ENCODE data around the gene CTXN3. TPM values are rescaled to one million over a fixed set of nuclear protein-coding genes. Genes with fewer than 3 reads are reported as not detected.

The CTXN3 gene
- total RNA-seq, 3 donors from 2014 or later = not detected

- H3K27ac ChIP-seq = no peak overlapping the region
- H3K27me3 ChIP-seq = no peaks in the 10 kb centered on the region
- intact Hi-C loops (cut with DNase I; ENCODE audit: low total_unique reads) = no loop called here
- no peaks in the 10 kb centered on the region for H3K36me3 ChIP-seq
- H3K9me3 ChIP-seq = no peaks in the 10 kb centered on the region
- H3K4me1 ChIP-seq = no peaks in the 10 kb centered on the region
- TF ChIP-seq CTCF (IDR thresholded peaks at IDR 0.05) (no peak), POLR2AphosphoS5 (IDR thresholded peaks at IDR 0.05) (no peak), POLR2A (IDR thresholded peaks at IDR 0.05) (no peak)
- H3K4me3 ChIP-seq = no peak overlapping the region
- no peak for DNase-seq (ENCODE audit: low spot score in 2 of 2)
Observed at GRCh38 chr5:127639828-127640227, 9.1 kb upstream of the CTXN3 start.

- TF ChIP-seq POLR2AphosphoS5 (IDR thresholded peaks at IDR 0.05) = no peak
- no peak for TF ChIP-seq POLR2A (IDR thresholded peaks at IDR 0.05)
- no peak for TF ChIP-seq CTCF (IDR thresholded peaks at IDR 0.05)
- Histone ChIP-seq H3K27ac (no peak overlapping the region), H3K27me3 (no peaks in the 10 kb centered on the region), H3K36me3 (no peaks in the 10 kb centered on the region), H3K9me3 (no peaks in the 10 kb centered on the region), H3K4me3 (no peak overlapping the region), H3K4me1 (no peaks in the 10 kb centered on the region)
- no peak for DNase-seq (ENCODE audit: low spot score in 2 of 2)
- intact Hi-C loops (cut with DNase I; ENCODE audit: low total_unique reads) = no loop called here
Observed at GRCh38 chr5:127642949-127643348, 5.9 kb upstream of the CTXN3 start.

GRCh38 chr5:127643607-127644006 is 5.3 kb upstream of the CTXN3 start:
- Histone ChIP-seq H3K9me3 (no peaks in the 10 kb centered on the region), H3K27ac (no peak overlapping the region), H3K27me3 (no peaks in the 10 kb centered on the region), H3K4me1 (no peaks in the 10 kb centered on the region), H3K36me3 (no peaks in the 10 kb centered on the region), H3K4me3 (no peak overlapping the region)
- DNase-seq (ENCODE audit: low spot score in 2 of 2) = no peak
- intact Hi-C loops (cut with DNase I; ENCODE audit: low total_unique reads) = no loop called here
- TF ChIP-seq POLR2AphosphoS5 (IDR thresholded peaks at IDR 0.05) (no peak), POLR2A (IDR thresholded peaks at IDR 0.05) (no peak), CTCF (IDR thresholded peaks at IDR 0.05) (no peak)

GRCh38 chr5:127645300-127645726 is 3.6 kb upstream of the CTXN3 start:
- H3K27ac ChIP-seq = no peak overlapping the region
- no peak for TF ChIP-seq POLR2AphosphoS5 (IDR thresholded peaks at IDR 0.05)
- no peak for TF ChIP-seq CTCF (IDR thresholded peaks at IDR 0.05)
- TF ChIP-seq POLR2A (IDR thresholded peaks at IDR 0.05) = no peak
- no peaks in the 10 kb centered on the region for H3K9me3 ChIP-seq
- no peak overlapping the region for H3K4me3 ChIP-seq
- no peaks in the 10 kb centered on the region for H3K4me1 ChIP-seq
- intact Hi-C loops (cut with DNase I; ENCODE audit: low total_unique reads) = no loop called here
- H3K27me3 ChIP-seq = no peaks in the 10 kb centered on the region
- no peaks in the 10 kb centered on the region for H3K36me3 ChIP-seq
- no peak for DNase-seq (ENCODE audit: low spot score in 2 of 2)

GRCh38 chr5:127647361-127647958 is 1.4 kb upstream of the CTXN3 start:
- Histone ChIP-seq H3K4me3 (no peak overlapping the region), H3K36me3 (no peaks in the 10 kb centered on the region), H3K27ac (peak overlapping the region; percentile 11 to 44), H3K9me3 (no peaks in the 10 kb centered on the region), H3K4me1 (no peaks in the 10 kb centered on the region), H3K27me3 (no peaks in the 10 kb centered on the region)
- no peak for TF ChIP-seq CTCF (IDR thresholded peaks at IDR 0.05)
- peak in 1 of 2 donors; percentile 48 for DNase-seq (ENCODE audit: low spot score in 2 of 2)
- intact Hi-C loops (cut with DNase I; ENCODE audit: low total_unique reads) = no loop called here
